Stimulated activated CD4-positive, alpha-beta T cell treated with anti-CD3 and anti-CD28 coated beads, TNF-alpha, amount 100 ng/mL, for 48 hours (primary cell): ENCODE data around the gene MSRB3.

Experiments used
- DNase-seq, 3 donors: peaks; one replicate each; pipeline ENCODE4 v3.0.0-alpha.2; 2020; ENCODE audit warnings: low read depth in 3 of 3

The MSRB3 gene

DNA sequence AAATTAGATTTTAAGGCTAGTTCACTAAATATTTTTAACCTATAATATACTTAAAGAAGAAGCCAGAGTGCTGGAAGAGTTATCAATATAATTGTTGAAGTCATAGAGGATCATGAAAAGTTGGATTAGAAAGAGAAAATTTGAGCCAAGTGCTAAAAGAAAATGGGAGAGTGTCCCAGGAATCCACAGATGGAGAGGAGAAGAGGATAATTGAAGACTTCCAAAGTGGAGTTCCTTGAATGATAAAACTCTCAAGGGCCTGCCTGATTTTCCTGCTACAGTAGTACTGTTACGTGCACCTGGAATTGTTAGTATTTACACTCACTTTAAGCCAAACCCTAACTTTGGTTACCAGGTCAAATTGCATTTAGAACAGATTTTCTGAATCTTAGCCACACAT, 113.2 kb downstream of the MSRB3 start:
- no peak for DNase-seq

DNA sequence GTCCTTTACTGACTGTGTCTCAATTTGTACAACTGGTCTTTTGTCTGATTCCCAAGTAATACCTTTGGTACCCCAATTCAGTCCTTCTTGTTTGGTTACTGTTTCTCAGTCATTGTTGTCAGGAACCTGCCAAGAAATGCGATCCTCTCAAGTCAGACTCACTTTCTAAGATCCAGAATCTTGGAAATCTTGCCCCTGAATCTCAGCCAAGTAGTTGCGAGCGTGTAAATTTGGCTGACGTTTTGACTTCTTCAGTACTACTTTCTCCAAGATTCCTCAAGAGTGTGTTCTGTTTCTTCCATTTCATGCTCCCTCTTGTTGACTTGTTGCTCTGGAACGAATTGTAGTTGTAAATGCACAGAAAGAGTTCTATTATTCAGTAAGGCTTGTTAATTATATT, 114.0 kb downstream of the MSRB3 start:
- DNase-seq: no peak

DNA sequence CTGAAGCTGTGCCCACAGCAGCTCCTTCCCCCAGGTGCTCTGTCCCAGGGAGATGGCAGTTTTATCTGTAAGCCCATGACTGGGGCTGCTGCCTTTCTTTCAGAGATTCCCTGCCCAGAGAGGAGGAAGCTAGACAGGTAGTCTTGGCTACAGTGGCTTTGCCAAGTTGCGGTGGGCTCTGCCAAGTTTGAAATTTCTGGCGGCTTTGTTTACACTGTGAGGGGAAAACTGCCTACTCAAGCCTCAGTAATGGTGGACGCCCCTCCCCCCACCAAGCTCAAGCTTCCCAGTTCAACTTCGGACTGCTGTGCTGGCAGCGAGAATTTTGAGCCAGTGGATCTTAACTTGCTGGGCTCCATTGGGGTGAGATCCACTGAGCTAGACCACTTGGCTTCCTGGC, 124.7 kb downstream of the MSRB3 start:
- no peak for DNase-seq

DNA sequence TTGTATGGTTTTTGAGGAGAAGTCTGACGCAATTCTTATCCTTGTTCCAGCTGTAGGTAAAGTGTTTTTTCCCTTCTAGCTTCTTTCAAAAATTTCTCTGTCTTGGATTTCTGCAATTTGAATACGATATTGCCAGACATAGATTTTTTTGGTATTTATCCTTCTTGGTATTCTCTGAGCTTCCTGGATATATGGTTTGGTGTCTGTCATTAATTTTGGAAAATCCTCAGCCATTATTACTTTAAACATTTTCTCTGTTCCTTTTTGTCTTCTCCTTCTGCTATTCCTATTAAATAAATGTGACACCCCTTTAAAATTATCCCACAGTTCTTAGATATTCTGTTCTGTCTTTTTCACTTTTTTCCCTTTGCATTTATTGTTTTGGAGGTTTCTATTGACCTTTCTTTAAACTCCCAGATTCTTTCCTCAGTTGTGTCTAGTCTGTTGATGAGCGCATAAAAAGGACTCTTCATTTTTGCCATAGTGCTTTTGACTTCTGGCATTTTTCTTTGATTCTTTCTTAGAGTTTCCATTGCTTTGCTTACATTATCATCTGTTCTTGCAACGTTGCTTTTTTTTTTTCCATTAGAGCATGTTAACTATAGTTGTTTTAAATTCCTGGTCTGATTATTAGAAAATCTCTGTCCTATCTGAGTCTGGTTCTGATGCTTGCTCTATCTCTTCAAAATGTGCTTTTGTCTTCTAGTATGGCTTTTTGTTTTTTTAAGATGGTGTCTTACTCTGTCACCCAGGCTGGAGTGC, 129.1 kb downstream of the MSRB3 start:
- no peak for DNase-seq

DNA sequence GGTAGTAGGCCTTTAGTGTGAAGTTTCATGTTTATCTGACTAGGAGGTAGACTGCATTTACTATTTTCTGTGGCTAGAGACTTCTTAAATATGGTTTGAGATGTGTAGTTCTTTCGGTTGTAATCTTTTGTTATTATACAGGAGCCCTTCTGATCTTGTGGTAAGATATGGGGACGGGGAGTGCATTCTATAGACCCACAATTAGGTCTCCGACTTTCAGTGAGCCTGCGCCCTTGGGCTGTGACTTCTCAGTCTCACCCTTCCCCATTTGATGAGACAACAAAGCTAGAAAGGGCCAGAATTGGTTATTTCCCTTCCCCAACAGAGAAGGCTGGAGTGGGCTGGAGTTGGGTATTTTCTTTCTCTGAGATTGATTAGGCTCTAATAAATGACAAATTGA, 130.0 kb downstream of the MSRB3 start:
- DNase-seq: no peak

DNA sequence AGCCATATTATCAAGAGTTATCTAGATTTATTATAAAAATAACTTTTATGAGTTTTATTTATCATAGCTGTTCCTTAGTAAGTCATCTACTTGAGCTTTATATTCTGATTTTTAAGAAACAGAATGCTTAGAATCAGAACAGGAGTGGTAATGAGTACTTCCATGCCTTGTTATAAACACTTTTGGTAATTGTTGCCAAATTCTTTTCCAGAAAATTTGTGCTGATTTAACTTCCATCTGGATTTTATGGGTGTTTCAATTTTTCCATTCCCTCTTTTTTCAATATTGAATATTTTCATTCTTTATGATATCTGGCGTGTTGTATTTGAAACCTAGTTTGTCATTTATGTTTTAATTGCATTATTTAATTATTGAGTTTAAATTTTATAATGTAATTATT, 131.2 kb downstream of the MSRB3 start:
- DNase-seq: no peak

DNA sequence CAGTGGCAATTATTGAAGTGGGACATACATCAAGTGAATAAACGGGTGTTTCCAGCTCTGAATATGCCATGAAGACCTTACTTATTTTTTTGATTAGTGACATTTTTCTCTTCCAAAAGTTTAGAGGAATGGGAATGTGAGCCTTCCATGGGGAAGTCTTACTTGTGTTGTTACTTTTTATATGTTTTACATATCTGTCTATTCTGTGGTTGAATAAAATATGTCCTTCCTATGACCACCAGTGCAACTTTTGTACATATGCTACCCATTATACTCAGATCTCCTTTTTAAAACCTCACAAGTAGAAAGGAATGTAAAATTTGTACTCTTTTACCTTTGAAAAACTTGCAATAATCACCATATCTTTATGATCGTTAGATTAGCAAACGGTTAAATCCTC, 132.7 kb downstream of the MSRB3 start:
- no peak for DNase-seq

DNA sequence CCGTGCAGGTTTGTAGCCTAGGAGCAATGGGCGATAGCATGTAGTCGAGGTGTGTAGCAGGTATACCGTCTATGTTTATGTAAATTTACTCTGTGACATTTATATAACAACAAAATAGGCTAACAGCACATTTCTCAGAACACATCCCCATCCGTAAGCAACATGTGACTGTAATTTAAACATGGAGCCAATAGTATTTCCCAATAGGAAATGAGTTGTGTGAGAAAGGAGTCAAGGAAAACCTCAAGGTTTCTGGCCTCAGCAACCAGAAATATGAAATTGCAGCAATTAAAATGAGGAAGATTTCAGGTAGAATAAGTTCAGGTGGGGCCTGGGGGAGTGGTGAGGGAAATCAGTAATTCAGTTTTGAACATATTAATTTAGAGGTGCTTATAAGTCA, 136.0 kb downstream of the MSRB3 start:
- DNase-seq: no peak

DNA sequence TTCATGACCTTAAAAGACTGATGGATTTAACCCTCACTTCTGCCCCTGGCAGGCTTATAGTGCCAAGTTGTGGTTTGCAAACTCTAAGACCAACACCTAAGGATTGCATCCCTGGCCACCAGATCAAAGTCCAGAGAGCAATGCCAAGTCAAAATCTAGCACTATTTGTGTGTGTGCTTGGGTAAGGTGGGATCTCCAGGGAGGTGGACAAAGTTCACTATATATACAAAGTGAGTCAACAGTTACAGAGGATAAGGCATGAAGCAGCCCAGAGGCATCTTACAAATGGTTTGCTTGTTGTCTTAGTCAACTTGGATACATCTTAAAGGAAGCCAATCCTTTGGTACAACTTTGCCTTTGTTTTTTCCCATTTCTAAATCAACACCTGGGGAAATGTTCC, 137.3 kb downstream of the MSRB3 start:
- DNase-seq: no peak

DNA sequence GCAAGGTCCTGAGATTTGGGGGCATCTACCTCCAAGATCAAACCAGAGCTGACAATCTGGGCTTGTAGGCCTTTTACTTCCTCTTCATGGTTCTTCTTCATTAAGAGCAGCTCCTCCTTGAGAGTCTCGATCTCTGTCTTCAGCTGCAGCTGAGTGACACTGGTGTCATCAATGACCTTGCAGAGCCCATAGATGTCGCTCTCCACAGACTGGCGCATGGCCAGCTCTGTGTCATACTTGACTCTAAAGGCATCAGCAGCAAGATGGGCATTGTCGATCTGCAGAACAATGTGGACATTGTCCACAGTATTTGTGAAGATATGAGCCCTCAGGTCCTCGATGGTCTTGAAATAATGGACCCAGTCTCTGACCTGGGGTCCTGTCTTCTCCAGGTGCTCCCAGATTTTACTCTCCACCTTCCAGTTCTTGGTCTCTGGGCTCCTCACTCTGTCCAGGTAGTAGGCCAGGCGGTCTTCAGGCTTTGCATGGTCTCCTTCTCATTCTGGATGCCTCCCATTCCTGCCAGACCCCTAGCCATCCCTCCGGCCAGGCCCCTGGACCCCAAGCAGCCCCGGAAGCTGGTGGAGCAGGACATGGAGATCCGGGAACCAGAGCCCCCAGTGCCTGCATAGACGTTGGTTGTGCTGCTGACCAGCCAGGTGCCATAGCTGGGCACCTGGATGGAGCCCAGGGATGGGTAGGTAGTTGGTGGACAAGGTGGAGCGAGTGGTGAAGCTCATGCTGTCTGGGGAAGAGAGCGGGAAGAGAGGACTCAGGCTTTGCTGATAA, 141.0 kb downstream of the MSRB3 start:
- no peak for DNase-seq

DNA sequence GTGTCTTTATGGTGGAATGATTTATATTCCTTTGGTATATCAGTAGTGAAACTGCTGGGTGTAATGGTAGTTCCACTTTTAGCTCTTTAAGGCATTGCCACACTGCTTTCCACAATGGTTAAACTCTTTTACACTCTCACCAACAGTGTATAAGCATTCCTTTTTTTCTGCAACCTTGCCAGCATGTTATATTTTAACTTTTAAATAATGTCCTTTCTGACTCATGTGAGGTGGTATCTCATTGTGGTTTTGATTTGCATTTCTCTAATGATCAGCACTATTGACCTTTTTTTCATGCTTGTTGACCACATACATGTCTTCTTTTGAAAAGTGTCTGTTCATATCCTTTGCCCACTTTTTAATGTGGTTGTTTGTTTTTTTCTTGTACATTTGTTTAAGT, 142.5 kb downstream of the MSRB3 start:
- DNase-seq: no peak

DNA sequence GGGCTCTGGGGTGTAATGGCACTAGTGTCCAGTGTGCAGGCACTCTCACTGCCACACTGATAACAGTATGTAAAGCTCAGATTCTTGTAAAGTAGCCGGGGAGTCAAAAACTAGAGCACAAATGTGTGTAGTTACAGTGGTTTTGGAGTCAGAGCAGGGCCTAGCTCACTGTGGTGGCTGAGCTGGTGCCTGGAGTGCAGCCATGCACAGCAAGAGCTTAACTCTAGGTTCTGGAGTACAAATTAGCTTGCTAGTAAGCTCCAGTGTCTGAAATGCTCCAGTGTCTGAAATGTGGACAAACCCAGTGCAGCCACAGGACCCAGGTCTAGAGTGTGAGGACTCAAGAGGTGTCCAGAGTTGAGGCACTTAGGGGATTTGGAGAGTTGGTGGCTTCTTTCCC, 149.2 kb downstream of the MSRB3 start:
- no peak for DNase-seq

DNA sequence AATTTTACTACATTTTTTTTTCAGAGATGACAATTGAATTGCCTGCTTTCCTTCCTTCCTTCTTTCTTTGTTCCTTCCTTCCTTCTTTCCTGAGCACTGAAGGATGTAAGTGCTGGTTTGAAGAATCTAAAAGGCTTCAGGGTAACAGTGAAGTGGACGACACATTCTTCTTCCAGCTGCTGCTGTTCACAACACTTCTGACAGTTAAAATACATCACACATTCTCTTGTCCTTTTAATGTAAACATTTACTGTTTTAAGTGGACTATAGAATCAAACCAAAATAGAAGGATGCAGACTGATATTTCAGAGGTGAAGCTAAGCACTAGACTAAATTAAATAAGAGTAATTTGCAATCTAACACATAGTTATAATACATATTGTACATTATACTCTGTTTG, 151.5 kb downstream of the MSRB3 start:
- no peak for DNase-seq

DNA sequence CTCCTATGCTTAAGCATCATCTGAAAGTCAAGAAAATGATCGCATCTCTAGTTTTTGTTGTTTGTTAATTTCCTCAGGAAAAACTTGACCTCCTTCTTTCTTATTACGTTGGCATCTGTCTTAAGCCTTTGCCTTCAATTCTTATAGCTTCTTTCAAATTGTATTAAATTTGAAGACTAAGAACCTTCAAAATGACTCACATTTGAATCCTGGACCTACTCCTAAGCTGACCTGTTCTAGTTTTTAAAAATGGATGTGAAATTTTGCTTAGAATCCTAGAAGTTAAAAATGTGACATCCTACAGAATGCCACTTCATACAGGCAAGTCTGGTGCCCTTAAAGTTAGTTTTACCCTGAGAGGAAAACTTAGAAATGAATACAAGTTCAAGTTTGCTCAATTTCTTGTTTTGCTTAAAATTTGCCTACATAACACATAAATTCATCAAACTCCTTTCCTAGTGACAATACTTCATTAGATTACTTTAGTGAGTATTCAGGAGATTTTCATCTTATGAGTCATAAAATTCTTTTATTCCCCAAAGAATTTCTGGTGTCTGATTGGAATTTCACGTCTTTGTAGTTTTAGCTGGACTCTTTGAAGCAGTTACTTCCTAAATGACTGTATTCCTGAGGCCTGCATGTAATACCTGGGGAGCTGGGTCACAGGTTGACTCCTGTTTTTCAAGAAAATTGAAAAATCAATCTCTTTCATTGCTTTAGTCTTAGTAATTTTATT, 152.3 kb downstream of the MSRB3 start:
- DNase-seq: no peak

DNA sequence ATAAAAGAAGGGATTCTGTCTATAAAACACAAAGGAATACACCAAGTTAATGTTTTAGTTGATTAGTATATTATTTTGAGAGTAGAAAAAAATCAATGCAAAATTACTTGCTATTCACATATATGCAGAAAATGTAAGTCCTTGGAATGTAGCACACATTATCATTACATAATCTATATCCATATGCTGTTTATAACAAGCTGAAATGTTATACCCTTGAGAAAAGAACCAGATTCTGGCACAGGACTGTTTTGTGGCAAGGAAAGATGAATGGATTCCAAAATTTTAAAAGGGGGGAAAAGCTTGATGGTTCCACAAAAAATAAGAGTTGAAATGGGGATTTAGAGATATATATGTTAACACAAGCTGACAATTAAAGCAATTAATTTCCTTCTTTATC, 153.6 kb downstream of the MSRB3 start:
- no peak for DNase-seq

DNA sequence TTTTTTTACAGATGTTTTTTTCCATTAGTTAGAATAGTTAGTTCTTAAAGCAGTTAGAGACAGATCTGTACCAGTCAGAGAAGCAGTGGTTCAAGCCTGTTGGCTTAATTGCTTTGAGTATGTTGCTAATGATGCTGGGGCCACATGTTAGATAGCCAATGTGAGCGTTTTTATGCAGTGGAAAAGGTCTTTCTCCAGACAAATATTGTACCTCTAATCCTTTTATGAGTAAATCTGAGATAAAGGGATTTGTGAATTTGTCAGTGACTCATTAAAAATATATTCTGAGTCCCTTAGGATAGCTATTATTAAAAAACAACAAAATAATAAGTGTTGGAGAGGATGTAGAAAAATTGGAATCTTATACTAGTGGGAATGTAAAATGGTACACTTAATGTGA, 154.2 kb downstream of the MSRB3 start:
- DNase-seq: no peak

DNA sequence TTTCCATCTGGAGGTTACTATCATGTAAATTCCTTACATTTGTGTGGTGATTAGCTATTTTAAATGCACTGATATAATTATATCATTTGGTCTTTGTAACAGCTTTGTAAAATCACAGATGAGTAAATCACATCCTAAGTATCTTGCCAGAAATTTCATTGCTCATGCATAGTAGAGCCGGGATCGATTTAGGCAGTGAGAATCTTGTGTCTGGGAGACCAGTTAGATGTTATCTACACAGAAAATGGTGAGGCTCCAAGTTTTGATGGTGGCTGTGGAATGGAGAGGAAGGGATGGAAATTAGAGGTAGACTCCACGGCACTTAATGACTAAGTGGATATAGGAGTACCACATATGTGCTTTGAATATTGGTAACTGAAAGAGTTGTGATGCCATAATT, 156.3 kb downstream of the MSRB3 start:
- DNase-seq: no peak

DNA sequence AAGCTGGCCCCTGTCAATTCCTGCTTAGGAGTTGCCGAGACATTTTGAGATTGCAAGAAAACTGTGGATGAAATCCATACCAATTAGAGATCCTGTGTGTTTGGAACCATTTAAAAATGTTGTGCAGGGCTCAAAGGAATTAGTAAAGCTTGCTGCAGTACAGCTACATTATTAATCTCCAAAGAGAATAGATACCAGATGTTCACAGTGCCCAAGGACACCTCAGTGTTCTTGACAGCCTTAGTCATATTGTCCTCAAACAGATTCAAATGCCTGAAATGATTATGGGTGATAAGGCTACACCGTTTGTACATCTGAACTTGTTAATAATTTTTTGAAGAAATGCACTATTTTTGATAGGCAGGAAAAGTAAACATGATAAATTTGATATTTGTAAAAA, 164.6 kb downstream of the MSRB3 start:
- DNase-seq: no peak

DNA sequence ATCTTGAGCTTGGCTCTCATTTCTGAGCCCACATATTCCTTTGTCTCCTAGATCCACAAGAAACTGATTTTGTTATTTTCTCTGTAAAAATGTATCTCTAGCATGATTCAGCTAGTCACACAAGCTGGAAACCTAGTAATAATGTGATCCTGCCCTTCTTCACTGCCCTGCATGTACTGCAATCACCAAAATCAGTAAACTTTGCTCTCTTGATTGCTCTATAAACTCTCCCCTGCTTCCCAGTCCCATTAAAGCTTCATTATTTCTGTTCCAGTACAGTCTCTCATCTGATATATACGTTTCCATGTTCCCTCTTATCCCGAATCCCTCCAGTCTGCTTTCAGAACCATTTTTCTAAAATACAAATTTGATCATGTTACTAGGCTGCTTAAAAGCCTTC, 166.5 kb downstream of the MSRB3 start:
- DNase-seq: no peak

DNA sequence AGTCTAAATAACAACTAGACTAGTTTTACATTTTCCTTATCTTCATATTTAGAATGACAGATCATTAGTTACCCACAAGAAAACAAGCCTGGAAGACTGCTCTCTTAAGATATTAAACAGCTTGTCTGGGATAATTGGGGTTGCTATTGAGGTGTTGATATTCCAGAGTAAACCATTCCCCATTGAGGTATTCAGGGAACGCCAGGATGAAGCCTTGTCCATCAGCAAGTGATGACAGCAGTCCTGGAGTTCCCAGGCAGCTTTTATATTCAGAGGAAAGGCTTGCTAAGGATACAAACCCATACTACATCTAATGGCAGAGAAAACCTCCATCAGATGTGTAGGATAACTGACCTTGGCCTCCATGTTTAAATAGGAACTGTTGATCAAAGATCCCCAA, 168.4 kb downstream of the MSRB3 start:
- no peak for DNase-seq

DNA sequence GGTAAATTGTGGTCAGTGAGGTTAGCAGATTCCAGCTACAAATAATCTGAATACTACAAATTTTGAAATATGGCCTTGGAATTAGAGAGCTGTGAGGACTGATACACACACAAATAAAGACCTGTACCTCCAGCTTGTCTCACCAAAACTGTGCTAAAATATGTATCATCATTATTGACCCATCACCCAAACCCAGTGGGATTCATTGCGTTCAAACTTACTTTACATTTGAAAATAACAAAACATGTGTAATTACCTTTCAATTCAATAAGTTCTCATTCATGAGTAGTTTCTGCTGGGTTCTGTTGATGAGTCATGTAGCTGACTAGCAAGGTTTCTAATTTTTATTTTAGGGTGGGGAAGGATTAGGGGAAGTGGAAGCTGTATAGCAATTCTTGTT, 170.9 kb downstream of the MSRB3 start:
- no peak for DNase-seq

DNA sequence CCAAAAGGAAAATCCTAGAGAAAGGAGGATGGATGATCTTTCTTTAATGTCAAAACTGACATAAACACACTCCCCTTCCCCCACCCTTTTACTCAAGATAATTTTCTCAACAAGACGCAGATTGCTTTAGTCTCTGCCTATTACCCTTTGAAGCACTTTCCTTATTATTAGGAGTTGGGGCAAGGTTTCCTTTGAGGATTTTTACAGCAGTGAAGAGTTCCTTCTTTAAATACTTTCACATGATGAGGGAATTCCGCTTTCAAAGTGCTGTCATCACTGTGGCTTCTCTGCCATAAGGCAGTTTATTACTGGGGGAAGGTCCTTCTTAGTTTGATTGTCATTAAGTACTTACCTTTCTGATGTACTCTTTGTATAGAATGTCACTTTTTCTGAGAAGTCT, 172.1 kb downstream of the MSRB3 start:
- DNase-seq: no peak
